HUDEP-2 (cell line): Measurements from ENCODE around the gene IRX6.

Source experiments
- DNase-seq, 76 experiments: peaks; one replicate each; lab custom pipeline; 2025; ENCODE audit not compliant: unreplicated experiment in 76 of 76; lab: John Stamatoyannopoulos, UW

IRX6 gene

GRCh38 chr16:55364811-55365210 lies 40.8 kb downstream of the IRX6 start:
- DNase-seq, result no peak

GRCh38 chr16:55367301-55367811 lies 43.4 kb downstream of the IRX6 start:
- DNase-seq, result no peak

- no peak for DNase-seq
Observed at GRCh38 chr16:55367866-55368603, 44.0 kb downstream of the IRX6 start.

GRCh38 chr16:55369151-55369550 lies 45.1 kb downstream of the IRX6 start:
- no peak for DNase-seq

GRCh38 chr16:55370762-55371482 lies 46.9 kb downstream of the IRX6 start:
- DNase-seq, result peak in 1 of 76 experiments; percentile 2

- no peak for DNase-seq
Observed at GRCh38 chr16:55372792-55373488, 48.9 kb downstream of the IRX6 start.

GRCh38 chr16:55373489-55373832 lies 49.5 kb downstream of the IRX6 start:
- DNase-seq, result no peak

GRCh38 chr16:55376045-55376444 lies 52.0 kb downstream of the IRX6 start:
- DNase-seq, result no peak

GRCh38 chr16:55376567-55377167 lies 52.7 kb downstream of the IRX6 start:
- DNase-seq, result no peak

- DNase-seq, result no peak
Observed at GRCh38 chr16:55377840-55378239, 53.8 kb downstream of the IRX6 start.

- no peak for DNase-seq
Observed at GRCh38 chr16:55378616-55379015, 54.6 kb downstream of the IRX6 start.

- no peak for DNase-seq
Observed at GRCh38 chr16:55379371-55379770, 55.4 kb downstream of the IRX6 start.

GRCh38 chr16:55379876-55380390 lies 55.9 kb downstream of the IRX6 start:
- no peak for DNase-seq
